Neural cell (in vitro differentiated cells): ENCODE results near the gene SLC22A31.

Experiments used
- CTCF ChIP-seq: fragments of 450-650 bp; IDR thresholded peaks from 2 replicates; pipeline ENCODE4 v1.5.1; 2014; ENCODE audit warnings: antibody characterized with exemption, mild to moderate bottlenecking, moderate library complexity; ENCODE audit not compliant: poor library complexity, severe bottlenecking
- POLR2AphosphoS5 ChIP-seq: IDR thresholded peaks from 2 replicates; pipeline ENCODE4 v1.6.1; 2012

- TF ChIP-seq POLR2AphosphoS5 (no peak), CTCF (no peak)
Observed at GRCh38 chr16:89150981-89151380, 49.4 kb downstream of the SLC22A31 start.
